Cortex of kidney (tissue), 1 donor: ENCODE measurements around the gene HRCT1.
"Not testable (repeated sequence)": the region's sequence is repeated elsewhere in the genome, so short reads cannot be mapped to it uniquely, and the experiment has no call there.

Source experiments
- DNase-seq: peaks from one replicate; lab custom pipeline; 2025; lab: John Stamatoyannopoulos, UW

Gene HRCT1

DNA sequence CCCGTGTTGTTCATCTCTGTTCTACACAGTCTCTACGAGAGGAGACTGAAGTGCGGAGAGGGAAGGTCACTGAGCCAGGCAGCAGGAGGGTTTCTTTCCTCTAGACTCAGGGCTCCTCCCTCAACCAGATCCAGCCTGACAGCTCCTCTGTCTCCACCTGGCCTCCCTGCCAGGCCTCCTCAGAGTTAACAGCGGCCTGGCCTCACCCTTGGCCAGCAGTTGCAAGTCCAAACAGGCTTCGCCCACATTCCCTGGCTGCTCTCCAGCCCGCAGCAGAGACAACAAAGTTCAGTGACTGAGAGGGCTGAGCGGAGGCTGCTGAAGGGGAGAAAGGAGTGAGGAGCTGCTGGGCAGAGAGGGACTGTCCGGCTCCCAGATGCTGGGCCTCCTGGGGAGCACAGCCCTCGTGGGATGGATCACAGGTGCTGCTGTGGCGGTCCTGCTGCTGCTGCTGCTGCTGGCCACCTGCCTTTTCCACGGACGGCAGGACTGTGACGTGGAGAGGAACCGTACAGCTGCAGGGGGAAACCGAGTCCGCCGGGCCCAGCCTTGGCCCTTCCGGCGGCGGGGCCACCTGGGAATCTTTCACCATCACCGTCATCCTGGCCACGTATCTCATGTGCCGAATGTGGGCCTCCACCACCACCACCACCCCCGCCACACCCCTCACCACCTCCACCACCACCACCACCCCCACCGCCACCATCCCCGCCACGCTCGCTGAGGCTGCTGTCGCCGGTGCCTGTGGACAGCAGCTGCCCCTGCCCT lies at the start of gene HRCT1:
Gene HRCT1, plus strand, starts transcription at position 291 of the 768 bp plus-strand sequence. Its CDS starts 86 bp downstream, at position 377.
- DNase-seq = no peak

- no peak for DNase-seq
Observed at GRCh38 chr9:35856206-35856605, 49.8 kb upstream of the HRCT1 start.

- DNase-seq = no peak
Observed at GRCh38 chr9:35856882-35857281, 49.1 kb upstream of the HRCT1 start.

GRCh38 chr9:35858458-35858857 lies 47.5 kb upstream of the HRCT1 start:
- DNase-seq = no peak

- no peak for DNase-seq
Observed at GRCh38 chr9:35859310-35859989, 46.6 kb upstream of the HRCT1 start.

DNA sequence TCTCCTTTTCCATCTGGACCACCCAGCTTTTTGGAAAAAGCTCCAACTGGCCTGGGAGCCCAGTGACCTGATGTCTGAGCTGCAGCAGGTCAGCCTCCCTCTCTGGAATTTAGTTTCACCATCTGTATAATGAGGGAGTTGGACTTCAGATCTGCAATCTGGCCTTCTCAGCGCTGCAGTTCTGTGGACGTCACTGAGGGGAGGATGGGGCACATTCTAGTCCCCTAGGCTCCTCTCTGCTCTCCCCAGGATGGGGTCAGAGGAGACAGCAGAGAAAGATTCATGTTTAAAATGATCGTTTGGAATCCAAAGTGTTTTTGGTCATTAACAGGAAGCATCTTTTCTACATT lies 46.0 kb upstream of the HRCT1 start:
- no peak for DNase-seq

DNA sequence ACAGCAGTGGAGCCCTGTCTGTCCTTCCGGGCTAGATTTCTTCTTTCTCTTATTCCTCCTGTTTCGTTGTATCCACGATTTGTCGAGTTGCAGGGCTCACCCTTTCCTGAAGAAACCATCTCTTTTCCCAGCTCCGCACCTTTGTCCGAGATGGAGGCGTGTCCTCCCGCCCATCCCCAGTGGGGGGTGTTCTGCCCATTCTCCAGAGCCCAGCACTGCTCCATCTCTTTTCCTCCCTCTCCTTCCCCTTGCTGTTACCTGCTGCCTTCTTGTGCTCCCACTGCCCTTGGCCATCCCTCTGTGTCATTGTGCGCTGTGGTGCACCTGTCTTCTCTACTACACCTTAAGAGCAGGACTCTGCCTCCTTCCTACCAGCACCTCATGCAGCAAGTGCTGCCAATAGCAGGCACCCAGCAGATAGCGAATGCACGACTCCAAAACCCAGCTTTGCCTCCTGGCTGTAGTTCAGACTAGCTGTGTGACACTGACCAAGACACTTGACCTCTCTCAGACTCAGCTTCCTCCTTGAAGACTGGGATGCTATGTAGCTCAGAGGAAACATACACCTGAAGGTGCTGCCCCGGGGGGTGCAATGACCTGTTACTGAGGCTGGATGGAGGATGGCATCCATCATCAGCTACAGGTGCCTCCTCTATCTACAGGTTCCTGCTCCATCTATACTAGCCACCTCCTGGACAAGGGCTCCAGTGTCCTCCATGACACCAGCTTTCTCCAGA lies 44.7 kb upstream of the HRCT1 start:
- no peak for DNase-seq

- DNase-seq = no peak
Observed at GRCh38 chr9:35862328-35862727, 43.7 kb upstream of the HRCT1 start.

DNA sequence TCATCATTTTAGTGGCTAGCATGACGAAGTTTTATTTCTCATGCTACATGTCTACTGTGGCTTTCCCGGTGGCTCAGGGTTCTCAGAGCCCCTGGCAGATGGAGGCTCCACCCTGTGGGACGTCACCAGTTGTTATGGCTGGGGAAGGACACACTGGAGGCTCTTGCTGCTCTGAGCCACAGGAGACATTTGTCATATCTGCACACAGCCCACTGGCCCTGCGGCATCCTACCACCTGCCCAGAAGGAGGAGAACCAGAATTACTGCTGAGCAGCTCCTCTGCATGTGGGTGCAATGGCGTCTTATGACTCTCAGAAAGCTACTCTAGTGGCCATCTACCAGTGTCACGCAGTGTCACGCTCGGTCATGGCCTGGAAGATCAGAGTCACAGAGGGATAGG lies 42.4 kb upstream of the HRCT1 start:
- no peak for DNase-seq

- no peak for DNase-seq
Observed at GRCh38 chr9:35864695-35865255, 41.2 kb upstream of the HRCT1 start.

- DNase-seq = no peak
Observed at GRCh38 chr9:35867538-35867937, 38.5 kb upstream of the HRCT1 start.

DNA sequence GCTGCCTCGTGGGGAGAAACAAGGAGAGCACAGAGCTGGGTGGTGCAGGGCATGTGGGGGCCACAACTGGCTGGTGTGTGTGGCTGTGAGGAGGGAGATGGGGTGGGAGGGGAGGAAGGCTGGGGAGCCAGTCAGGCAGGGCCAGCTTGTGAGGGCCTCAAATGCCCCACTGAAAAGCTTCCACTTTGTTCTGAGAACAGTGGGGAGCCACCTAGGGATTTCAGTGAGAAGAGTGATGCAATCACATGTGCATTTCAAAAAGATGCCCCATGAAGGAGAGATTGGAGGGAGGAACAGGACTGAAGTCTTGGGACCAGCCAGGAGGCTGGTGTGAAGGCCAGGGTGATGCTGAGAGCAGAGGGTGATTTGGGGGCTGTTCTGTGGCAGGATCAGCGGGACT lies 37.1 kb upstream of the HRCT1 start:
- DNase-seq = no peak

DNA sequence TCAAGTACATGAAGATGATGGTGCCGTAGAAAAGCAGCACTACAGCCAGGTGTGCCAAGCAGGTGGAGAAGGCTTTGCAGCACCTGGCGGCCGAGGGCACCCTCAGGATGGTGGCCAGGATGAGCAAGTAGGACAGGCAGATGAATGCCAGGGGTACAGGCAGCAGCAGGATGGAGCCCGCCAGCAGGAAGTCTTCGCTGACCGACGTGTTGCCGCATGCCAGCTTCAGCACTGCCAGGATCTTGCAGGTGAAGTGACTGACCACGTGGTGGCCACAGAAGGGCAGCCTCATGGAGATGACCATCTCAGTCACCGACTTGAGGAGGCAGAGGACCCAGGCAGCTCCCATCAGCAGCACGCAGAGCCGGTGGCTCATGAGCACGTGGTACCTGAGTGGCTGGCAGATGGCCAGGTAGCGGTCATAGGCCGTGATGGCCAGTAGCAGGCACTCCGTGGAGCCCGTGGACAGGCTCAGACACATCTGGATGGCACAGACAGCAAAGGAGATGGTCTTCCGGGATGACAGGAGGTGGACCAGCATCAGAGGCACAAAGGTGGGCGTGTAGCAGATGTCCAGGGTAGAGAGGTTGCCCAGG lies 36.3 kb upstream of the HRCT1 start:
- DNase-seq = no peak

DNA sequence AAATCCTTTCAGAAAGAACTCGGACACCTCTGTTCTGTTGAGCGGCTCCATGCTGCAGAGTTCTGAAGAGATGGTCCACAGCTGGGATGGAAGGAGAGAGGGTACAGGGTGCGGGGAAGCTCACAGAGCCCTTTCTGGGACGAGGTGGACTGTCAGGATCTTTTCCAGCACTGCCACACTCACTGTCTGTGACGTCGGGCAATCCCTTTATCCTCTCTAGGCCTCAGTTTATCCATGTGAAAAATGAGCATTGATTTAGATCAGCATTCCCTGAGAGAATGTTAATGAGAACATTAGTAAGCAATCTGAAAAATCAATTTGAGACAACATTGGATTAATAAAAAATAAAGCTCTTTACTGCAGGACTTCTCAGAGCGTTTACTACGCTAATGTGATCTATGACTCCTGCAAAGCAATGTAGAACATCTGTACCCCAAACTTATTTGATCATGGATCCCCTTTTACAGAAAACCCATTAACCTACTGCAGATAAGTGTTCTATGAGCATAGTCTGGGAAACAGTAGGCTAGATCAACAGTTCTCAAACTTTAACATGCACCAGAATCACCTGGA lies 35.6 kb upstream of the HRCT1 start, which contains the start of gene OR13J1:
Gene OR13J1, minus strand, starts transcription at position 51 of the 573 bp plus-strand sequence. Its CDS starts 0 bp downstream, at position 51.
- no peak for DNase-seq

DNA sequence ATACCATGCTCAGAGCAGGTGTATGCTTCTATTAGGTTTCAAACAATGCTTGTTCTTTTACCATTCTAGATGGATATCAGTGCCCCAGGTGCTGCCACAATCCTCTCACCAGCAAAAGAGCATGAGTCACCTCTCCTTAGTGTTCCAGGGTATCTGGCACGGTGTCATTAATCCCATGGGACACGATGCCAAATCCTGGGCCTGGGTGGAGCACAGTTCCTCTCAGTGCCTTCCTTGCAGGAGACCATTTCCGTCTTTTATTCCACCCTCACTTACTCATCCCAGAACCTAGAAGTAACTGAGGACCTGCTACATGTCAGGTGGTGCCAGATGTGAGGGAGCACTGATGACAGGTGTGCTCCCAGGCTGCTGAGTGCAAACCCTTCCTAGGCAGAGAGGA lies 34.5 kb upstream of the HRCT1 start:
- no peak for DNase-seq

DNA sequence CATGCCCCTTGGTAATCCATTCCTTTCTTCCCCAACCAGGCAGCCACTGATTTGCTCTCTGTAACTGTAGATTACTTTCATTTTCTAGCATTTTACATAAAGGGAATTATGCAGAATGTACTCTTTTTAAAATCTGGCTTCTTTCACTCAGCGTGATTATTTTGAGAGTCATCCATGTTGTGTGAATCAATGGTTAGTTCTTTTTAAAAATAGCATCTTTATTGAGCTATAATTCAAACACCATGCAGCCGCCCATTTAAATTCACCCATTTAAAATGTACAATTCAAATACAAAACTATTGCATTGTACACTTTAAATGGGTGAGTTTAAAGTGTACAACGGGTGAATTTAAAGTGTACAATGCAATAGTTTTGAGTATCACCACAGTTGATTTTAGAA lies 33.5 kb upstream of the HRCT1 start:
- no peak for DNase-seq

DNA sequence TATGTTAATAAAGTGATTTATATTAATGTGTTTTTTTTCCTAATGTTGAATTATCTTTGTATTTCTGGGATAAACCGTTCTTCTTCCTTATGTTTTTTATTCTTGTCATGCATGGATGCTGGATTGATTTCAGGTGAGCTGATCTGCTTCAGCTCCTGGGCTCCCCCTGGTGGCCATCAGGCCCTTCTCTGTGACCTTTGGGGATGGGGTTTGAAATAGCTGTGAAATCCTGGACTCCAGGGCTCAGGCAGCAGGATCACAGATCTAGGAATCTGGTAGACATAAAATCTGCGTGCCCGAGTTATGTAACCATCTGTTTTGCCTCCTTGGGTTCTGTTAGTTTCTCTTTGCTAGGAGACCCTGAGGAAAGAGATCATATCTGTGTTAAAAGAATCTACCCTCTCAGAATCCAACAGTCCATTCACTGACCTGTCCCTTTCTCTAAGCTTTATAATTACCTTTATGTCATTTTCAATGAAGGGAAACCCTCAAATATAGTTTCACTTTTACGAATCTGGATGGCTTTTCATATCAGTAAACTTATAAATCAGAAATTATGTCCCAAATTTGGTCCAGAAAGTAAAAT lies 23.6 kb upstream of the HRCT1 start:
- DNase-seq = no peak

- DNase-seq = no peak
Observed at GRCh38 chr9:35882996-35883395, 23.0 kb upstream of the HRCT1 start.

- not testable (repeated sequence) for DNase-seq
Observed at GRCh38 chr9:35884908-35885307, 21.1 kb upstream of the HRCT1 start.

GRCh38 chr9:35891646-35892045 lies 14.4 kb upstream of the HRCT1 start:
- DNase-seq = no peak

DNA sequence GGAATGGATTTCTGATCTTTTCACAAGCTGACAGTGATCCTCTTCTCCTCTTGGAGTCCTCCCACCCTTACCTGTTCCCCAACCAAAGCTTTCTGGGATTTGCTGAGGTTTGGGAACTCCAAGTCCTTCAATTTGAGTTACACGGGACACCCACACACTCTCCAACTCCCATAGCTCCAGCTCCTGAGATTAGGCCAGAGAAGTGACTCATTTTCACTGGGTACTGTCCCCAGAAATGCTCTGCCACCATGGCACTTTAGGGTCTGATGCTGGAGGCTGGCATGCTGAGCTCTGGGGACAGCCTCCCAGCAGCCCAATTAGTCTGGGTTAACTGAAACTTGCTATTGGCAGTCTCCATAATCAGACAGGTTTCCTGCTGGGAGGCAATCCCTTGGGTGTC lies 14.0 kb upstream of the HRCT1 start:
- DNase-seq = no peak
